ENCODE measurements around the gene LAMTOR1.

DNA sequence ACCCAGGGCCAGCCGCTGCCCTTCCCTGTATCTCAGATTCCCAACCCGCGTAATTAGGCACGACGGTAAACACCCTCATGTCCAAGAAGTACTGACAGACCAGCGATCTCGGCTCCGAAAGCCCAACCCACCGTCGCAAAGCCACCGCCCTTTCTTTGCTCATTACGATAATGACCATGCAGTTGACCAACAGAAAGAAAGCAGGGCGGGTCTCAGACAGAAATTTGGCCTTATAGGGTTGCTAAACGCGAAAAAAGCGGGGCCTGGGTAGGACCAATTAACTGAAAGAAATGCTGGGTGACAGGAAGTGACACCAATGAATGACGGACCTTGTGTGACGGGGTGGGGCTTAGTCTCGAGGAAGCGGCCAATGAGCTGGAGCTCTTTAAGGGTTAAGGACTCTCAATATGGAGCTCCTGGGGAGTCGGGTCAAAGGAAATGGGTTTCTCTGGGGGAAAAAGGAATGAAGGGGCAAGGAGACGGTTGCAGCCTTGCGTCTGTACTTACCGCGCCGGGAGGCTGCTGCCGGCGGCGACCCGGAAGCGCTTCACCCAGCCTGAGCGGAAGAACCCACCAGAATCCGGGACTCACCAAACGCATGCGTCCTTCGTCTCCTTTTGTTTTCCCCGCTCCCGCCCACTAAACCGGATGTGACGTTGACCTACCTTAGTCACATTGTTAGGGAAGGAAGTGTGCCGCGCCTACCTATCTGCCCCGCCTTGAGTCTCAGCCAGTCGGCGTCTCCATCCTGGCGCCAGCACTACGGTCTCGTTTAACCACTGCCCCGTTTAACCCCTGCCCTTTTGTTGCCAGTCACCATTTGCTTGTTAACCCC lies 9.3 kb upstream of the LAMTOR1 start, which contains the start of gene ANAPC15:
- TF ChIP-seq, protein P1, sequence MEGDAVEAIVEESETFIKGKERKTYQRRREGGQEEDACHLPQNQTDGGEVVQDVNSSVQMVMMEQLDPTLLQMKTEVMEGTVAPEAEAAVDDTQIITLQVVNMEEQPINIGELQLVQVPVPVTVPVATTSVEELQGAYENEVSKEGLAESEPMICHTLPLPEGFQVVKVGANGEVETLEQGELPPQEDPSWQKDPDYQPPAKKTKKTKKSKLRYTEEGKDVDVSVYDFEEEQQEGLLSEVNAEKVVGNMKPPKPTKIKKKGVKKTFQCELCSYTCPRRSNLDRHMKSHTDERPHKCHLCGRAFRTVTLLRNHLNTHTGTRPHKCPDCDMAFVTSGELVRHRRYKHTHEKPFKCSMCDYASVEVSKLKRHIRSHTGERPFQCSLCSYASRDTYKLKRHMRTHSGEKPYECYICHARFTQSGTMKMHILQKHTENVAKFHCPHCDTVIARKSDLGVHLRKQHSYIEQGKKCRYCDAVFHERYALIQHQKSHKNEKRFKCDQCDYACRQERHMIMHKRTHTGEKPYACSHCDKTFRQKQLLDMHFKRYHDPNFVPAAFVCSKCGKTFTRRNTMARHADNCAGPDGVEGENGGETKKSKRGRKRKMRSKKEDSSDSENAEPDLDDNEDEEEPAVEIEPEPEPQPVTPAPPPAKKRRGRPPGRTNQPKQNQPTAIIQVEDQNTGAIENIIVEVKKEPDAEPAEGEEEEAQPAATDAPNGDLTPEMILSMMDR (IDR thresholded peaks at IDR 0.05; ENCODE audit: insufficient read depth, low read depth, low read length) = no peak
- no peak for TF ChIP-seq EZH2 (IDR thresholded peaks at IDR 0.05; ENCODE audit: insufficient read depth, low read length)
